ENCODE data around the gene HP1BP3.

Gene HP1BP3

DNA sequence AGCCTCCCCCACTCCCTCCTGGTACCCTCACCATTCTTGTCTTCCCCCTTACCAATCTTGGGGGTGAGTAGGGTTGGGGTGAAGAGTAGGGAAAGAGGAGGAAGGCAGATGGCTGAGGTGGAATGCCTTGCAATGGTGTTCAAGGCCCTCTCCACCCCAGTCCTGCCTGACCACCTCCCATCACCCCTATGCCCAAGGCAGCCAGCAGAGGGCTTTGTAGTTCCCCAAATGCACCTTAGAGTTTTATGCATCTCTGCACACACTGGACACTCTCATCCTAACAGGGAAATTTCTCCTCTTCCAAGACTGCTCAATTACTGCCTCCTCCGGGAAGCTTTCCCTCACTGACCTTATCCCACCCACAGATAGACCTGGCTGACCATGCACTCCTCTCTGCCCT is 84.7 kb downstream of the HP1BP3 start:
- DNase-seq (ENCODE audit: low read depth, low spot score): no peak
- POLR2A ChIA-PET: no interaction called here
- H3K4me3 ChIP-seq (ENCODE audit: low read depth, low read length): no peak overlapping the region
- CTCF ChIA-PET: interaction anchor here (0.6 to 2.3 kb wide), 5 partner anchors 67 to 493 kb away, joined by 3 to 11 read pairs (median 4); no protein-coding TSS in a partner anchor
- TF ChIP-seq, protein P1, sequence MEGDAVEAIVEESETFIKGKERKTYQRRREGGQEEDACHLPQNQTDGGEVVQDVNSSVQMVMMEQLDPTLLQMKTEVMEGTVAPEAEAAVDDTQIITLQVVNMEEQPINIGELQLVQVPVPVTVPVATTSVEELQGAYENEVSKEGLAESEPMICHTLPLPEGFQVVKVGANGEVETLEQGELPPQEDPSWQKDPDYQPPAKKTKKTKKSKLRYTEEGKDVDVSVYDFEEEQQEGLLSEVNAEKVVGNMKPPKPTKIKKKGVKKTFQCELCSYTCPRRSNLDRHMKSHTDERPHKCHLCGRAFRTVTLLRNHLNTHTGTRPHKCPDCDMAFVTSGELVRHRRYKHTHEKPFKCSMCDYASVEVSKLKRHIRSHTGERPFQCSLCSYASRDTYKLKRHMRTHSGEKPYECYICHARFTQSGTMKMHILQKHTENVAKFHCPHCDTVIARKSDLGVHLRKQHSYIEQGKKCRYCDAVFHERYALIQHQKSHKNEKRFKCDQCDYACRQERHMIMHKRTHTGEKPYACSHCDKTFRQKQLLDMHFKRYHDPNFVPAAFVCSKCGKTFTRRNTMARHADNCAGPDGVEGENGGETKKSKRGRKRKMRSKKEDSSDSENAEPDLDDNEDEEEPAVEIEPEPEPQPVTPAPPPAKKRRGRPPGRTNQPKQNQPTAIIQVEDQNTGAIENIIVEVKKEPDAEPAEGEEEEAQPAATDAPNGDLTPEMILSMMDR (IDR thresholded peaks at IDR 0.05; ENCODE audit: insufficient read depth, low read length, missing control alignments): peak; percentile 53

DNA sequence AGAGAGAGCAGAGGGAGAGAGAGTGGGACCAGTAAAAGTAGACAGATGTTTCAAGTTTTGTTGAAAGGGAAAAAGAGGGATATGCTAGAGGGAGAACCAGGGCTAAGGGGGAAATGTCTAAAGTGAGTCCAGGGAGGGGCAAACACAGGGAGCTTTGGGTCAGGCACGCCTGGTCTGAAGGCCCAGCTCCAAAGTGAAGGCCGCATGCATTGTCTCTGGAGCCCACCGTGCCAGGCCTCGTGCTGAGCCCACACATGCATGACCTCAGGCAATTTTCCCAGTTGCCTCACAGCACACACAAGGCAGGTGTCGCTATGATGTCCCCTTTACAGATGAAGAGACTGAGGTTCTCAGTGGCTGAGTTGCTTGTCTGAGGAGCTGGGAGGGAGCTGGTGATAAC is 85.3 kb downstream of the HP1BP3 start:
- no peak for DNase-seq (ENCODE audit: low read depth, low spot score)
- no peak overlapping the region for H3K4me3 ChIP-seq (ENCODE audit: low read depth, low read length)
- TF ChIP-seq, protein P1 (IDR thresholded peaks at IDR 0.05; ENCODE audit: insufficient read depth, low read length, missing control alignments): no peak
- POLR2A ChIA-PET: no interaction called here
- CTCF ChIA-PET: interaction anchor here (0.7 to 2.3 kb wide), 5 partner anchors 15 to 493 kb away, joined by 3 to 11 read pairs (median 4); no protein-coding TSS in a partner anchor

DNA sequence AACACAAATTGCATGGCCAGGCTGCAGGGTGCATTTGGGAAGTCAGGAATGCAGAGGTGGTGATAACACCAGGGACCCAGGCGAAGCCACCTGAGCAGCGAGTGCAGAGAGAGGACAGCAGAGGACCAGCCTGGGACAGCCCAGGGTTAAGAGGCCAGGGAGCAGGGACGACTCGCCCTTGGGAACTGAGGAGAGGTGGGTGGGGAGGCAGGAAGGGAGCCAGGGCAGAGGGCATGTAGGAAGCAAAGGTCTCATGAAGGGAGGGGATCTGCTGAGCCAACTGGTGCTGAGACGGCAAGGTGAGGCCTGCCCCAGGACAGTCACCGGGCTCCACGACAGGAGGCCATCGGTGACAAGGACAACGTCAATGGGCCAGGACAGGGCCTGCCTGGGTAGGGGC is 85.7 kb downstream of the HP1BP3 start:
- CTCF ChIA-PET: interaction anchor here (0.7 to 2.3 kb wide), 4 partner anchors 15 to 494 kb away, joined by 3 to 11 read pairs (median 4); no protein-coding TSS in a partner anchor
- TF ChIP-seq, protein P1 (IDR thresholded peaks at IDR 0.05; ENCODE audit: insufficient read depth, low read length, missing control alignments): no peak
- POLR2A ChIA-PET: no interaction called here
- H3K4me3 ChIP-seq (ENCODE audit: low read depth, low read length): no peak overlapping the region
- no peak for DNase-seq (ENCODE audit: low read depth, low spot score)

DNA sequence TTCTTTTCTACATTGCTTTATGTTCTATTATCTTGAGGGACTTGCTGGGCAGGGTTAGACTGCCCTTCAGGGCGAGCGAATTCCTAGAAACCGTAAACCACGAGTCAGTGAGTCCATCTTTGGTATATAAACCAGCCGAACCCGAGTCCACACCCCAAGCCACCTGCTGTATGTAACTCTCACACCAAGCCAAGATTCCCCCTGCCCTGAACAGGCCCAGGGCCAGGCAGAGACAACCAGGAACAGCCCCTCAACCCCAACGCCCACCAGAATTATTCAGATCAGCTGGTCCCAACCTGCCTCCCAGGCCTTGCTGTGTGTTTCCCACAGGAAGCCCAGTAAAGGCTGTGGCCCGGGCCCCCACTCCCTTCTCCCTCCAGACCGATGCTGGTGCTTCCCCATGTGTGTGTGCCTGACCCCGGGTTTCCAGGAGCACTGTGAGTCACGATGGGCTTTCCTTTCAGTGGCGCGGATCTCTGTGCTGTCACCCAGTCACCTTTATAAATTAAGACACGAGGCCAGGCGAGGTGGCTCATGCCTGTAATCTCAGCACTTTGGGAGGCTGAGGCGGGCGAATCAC is 86.4 kb downstream of the HP1BP3 start:
- no peak overlapping the region for H3K4me3 ChIP-seq (ENCODE audit: low read depth, low read length)
- CTCF ChIA-PET: interaction anchor here (1.2 to 3.0 kb wide), 2 partner anchors 16 to 33 kb away, joined by 3 to 9 read pairs; no protein-coding TSS in a partner anchor
- TF ChIP-seq, protein P1 (IDR thresholded peaks at IDR 0.05; ENCODE audit: insufficient read depth, low read length, missing control alignments): no peak
- POLR2A ChIA-PET: no interaction called here
- no peak for DNase-seq (ENCODE audit: low read depth, low spot score)

DNA sequence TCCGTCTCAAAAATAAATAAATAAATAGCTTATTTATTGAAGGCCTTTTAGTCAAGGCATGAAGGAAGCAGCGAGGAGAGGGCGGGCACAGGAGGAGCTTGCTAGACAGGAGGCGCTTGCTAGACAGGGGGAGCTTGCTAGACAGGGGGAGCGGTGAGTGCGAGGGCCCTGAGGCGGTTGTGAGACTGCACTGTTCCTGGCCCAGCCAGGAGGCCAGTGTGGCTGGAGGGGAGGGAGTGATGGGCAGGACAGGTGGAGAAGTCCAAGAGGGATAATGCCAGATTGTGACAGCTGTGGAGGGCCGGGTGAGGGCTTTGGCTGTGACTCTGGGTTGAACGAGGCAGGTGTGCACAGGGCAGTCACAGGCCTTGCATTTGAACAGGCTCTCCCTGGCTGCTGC is 87.5 kb downstream of the HP1BP3 start:
- POLR2A ChIA-PET: no interaction called here
- TF ChIP-seq, protein P1 (IDR thresholded peaks at IDR 0.05; ENCODE audit: insufficient read depth, low read length, missing control alignments): no peak
- H3K4me3 ChIP-seq (ENCODE audit: low read depth, low read length): no peak overlapping the region
- CTCF ChIA-PET: interaction anchor here (1.0 to 9.2 kb wide), 5 partner anchors 11 to 497 kb away, joined by 4 to 185 read pairs (median 5); no protein-coding TSS in a partner anchor
- no peak for DNase-seq (ENCODE audit: low read depth, low spot score)

DNA sequence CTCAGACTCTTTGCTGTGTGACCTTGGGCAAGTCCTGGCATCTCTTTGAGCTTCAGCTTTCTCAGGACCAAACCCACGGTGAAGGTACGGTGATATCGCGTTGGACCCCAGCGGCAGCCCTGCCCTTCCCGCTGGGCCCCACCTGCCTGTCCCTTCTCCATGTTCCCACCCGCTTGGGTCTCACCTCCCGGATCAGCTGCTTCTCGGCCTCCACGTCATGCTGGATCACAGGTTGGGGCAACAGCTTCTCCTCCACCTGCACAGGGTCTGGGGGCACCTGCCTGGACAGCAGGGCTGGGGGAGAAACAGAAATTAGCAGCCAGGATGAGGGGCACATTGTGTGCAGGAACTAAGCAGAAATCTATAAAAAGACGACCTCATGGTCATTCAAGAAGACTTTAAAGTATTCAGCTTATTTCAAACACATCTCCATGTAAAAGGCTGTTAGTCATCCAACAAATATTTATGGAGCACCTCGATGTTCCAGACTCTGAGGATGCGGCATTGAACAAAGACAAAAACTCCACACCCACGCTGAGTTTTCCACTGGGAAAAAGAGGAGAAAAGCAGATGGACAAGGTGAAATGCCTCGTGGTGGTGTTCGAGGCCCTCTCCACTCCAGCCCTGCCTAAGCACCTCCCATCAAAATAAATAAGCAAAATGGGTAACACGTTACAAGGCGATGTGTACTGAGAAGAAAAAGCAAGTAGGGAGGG is 88.8 kb downstream of the HP1BP3 start:
- peak; percentile 28 for DNase-seq (ENCODE audit: low read depth, low spot score)
- ChIA-PET CTCF (interaction anchor here (0.6 to 9.2 kb wide), 22 partner anchors 8 to 670 kb away, joined by 3 to 185 read pairs (median 4); partner anchors contain the start of genes CDA and HP1BP3), POLR2A (interaction anchor here (0.5 to 2.8 kb wide), 5 partner anchors 9 to 481 kb away, joined by 3 to 17 read pairs (median 3); partner anchors contain the start of gene HP1BP3)
- TF ChIP-seq, protein P1 (IDR thresholded peaks at IDR 0.05; ENCODE audit: insufficient read depth, low read length, missing control alignments): no peak
- no peak overlapping the region for H3K4me3 ChIP-seq (ENCODE audit: low read depth, low read length)

Data from AG04449 (cell line).